PFSK-1 (cell line): ENCODE results near the gene FAM151A.

ENCODE experiments used
- FOXP2 ChIP-seq: optimal IDR thresholded peaks from 2 replicates; pipeline ENCODE3; 2011; ENCODE audit warnings: borderline replicate concordance, control low read depth, inconsistent platforms; ENCODE audit not compliant: insufficient read depth; ENCODE audit errors: extremely low read length, extremely low read depth
- TF ChIP-seq, protein P1 (sequence below), 2 experiments: IDR thresholded peaks; 2 replicates each; pipeline versions ENCODE4 v1.6.1 to v1.8.0; 2011 to 2012; ENCODE audit warnings: low read depth in 2 of 2, low read length in 2 of 2, control low read depth in 1 of 2, inconsistent platforms in 1 of 2, mild to moderate bottlenecking in 1 of 2, moderate library complexity in 1 of 2; ENCODE audit not compliant: insufficient read depth in 1 of 2

DNA sequence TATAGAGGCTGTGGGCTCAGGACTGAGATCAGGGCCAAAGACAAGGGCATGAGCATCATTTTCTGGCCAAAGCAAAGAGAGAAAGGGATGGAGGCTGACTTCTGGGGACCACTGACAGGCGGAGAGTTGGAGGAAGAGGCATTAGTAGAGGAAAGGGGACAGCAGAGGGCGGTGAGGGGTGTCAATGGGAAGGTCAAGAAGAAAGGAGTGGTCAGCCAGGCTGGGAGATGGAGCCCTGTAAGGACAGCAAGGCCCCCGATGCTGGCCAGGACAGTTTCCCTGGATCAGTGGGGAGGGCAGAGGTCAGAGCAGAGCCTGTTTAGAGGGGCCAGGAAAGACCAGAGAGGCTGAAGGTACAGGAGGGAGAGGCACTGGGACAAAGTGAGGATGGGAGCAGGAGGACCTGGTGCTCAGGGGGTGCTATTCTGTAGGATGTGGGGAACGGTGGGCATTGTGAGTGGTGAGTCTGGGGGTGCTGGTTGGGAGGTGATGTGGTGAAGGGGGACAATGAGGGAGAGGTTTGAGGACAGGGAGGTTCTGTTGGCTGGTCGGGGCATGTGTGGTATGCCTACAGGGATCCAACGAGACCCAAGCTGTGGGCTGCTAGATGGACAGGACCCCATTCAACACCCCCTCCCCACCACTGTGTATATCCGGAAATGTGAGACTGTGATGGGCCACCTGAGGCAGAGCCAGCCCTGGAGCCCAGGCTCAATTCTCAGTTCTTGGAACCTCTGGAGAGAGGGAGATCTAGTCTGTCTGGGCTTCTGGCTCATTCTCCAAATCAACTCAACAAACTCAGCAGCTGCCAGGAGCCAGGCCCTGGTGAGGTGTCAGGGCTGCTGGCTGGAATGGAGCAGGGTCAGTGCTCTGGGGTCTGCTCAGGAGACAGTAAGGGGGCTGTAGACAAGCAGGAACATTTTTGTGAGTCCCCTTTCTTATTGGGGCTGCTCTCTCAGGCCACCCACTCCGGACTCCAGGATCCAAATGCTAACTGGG lies 1.4 kb upstream of the FAM151A start:
- TF ChIP-seq FOXP2 = no peak
- TF ChIP-seq, protein P1, sequence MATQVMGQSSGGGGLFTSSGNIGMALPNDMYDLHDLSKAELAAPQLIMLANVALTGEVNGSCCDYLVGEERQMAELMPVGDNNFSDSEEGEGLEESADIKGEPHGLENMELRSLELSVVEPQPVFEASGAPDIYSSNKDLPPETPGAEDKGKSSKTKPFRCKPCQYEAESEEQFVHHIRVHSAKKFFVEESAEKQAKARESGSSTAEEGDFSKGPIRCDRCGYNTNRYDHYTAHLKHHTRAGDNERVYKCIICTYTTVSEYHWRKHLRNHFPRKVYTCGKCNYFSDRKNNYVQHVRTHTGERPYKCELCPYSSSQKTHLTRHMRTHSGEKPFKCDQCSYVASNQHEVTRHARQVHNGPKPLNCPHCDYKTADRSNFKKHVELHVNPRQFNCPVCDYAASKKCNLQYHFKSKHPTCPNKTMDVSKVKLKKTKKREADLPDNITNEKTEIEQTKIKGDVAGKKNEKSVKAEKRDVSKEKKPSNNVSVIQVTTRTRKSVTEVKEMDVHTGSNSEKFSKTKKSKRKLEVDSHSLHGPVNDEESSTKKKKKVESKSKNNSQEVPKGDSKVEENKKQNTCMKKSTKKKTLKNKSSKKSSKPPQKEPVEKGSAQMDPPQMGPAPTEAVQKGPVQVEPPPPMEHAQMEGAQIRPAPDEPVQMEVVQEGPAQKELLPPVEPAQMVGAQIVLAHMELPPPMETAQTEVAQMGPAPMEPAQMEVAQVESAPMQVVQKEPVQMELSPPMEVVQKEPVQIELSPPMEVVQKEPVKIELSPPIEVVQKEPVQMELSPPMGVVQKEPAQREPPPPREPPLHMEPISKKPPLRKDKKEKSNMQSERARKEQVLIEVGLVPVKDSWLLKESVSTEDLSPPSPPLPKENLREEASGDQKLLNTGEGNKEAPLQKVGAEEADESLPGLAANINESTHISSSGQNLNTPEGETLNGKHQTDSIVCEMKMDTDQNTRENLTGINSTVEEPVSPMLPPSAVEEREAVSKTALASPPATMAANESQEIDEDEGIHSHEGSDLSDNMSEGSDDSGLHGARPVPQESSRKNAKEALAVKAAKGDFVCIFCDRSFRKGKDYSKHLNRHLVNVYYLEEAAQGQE (IDR thresholded peaks at IDR 0.05; ENCODE audit: insufficient read depth in 1 of 2, low read depth in 2 of 2, low read length in 2 of 2) = no peak
